Panc1 (cell line): ENCODE measurements around the gene SND1. TPM values are rescaled to one million over a fixed set of nuclear protein-coding genes. Genes with fewer than 3 reads are reported as not detected.
"Not testable (repeated sequence)": the region's sequence is repeated elsewhere in the genome, so short reads cannot be mapped to it uniquely, and the experiment has no call there.

Source experiments
- ATAC-seq: fragments of 200-7000 bp; cut with Tn5 transposase; 2 replicates; pipeline ENCODE4 v1.9.1; 2020; ENCODE audit warnings: mild to moderate bottlenecking, moderate library complexity
- BruUV-seq: library from RNA; stranded (reverse); fragments of 400-500 nt; replicated peaks from 2 replicates; lab custom pipeline; 2021; lab: Mats Ljungman, UMichigan
- CTCF ChIA-PET: fragments of 300-600 bp; sonication (Branson Sonifier 250); formaldehyde crosslinking; loops from one replicate; lab custom pipeline; 2022; ENCODE audit warnings: antibody characterized with exemption; lab: Charles Lee
- POLR2A ChIA-PET: fragments of 300-600 bp; sonication (Branson Sonifier 250); formaldehyde crosslinking; loops from one replicate; lab custom pipeline; 2022; ENCODE audit warnings: antibody characterized with exemption; lab: Charles Lee
- DNase-seq: peaks from one replicate; pipeline ENCODE4 v3.0.0-alpha.2; 2010; ENCODE audit warnings: low read depth, low spot score
- H3K27ac ChIP-seq: 2 replicates; pipeline ENCODE4 v1.5.1; 2011; ENCODE audit warnings: mild to moderate bottlenecking, low read length, inconsistent platforms
- H3K27me3 ChIP-seq: fragments of 200-500 bp; sonication (Bioruptor generic); 2 replicates; pipeline ENCODE4 v1.6.0; 2014; ENCODE audit warnings: low read length, inconsistent platforms; ENCODE audit not compliant: control insufficient read depth, insufficient read depth
- H3K36me3 ChIP-seq: fragments of 200-500 bp; sonication (Bioruptor generic); 2 replicates; pipeline ENCODE4 v1.5.1; 2014; ENCODE audit warnings: inconsistent platforms, mild to moderate bottlenecking, low read length, moderate library complexity; ENCODE audit not compliant: control insufficient read depth, insufficient read depth
- H3K4me1 ChIP-seq: 2 replicates; pipeline ENCODE4 v1.5.1; 2011; ENCODE audit warnings: inconsistent platforms, mild to moderate bottlenecking, low read length, moderate library complexity; ENCODE audit not compliant: control insufficient read depth, insufficient read depth
- H3K4me3 ChIP-seq, 2 experiments: 2 replicates each; pipeline ENCODE4 v1.5.1; 2011 to 2012; ENCODE audit warnings: low read depth in 2 of 2, low read length in 2 of 2, mild to moderate bottlenecking in 2 of 2, inconsistent platforms in 1 of 2, moderate library complexity in 1 of 2
- H3K9me3 ChIP-seq: fragments of 200-500 bp; sonication (Bioruptor generic); 2 replicates; pipeline ENCODE4 v1.5.1; 2014; ENCODE audit warnings: low read depth, mild to moderate bottlenecking, inconsistent platforms, low read length, moderate library complexity; ENCODE audit not compliant: control insufficient read depth, insufficient read depth
- CTCF ChIP-seq: fragments of 450-650 bp; IDR thresholded peaks from 2 replicates; pipeline ENCODE4 v1.5.1; 2017; ENCODE audit warnings: mild to moderate bottlenecking
- POLR2AphosphoS5 ChIP-seq: IDR thresholded peaks from 2 replicates; pipeline ENCODE4 v1.6.1; 2012; ENCODE audit warnings: mild to moderate bottlenecking, low read depth, low read length, moderate library complexity
- REST ChIP-seq, 2 experiments: IDR thresholded peaks; 2 replicates each; pipeline ENCODE4 v1.6.1; 2011 to 2012; ENCODE audit warnings: low read depth in 2 of 2, control low read depth in 1 of 2, low read length in 1 of 2, mild to moderate bottlenecking in 1 of 2, moderate library complexity in 1 of 2; ENCODE audit not compliant: insufficient read depth in 1 of 2
- SIN3A ChIP-seq: IDR thresholded peaks from 2 replicates; pipeline ENCODE4 v1.6.1; 2012; ENCODE audit warnings: low read depth, mild to moderate bottlenecking, low read length, moderate library complexity, borderline replicate concordance; ENCODE audit not compliant: insufficient read depth
- TCF7L2 ChIP-seq: IDR thresholded peaks from 2 replicates; pipeline ENCODE4 v1.6.1; 2011; ENCODE audit warnings: mild to moderate bottlenecking, low read depth, low read length, inconsistent platforms
- in situ Hi-C: cut with HindIII; loops from 2 replicates; pipeline ENCODE4 v1.10.0; 2016; ENCODE audit warnings: low sequenced_read_pairs, low pct_unique_long_range_greater_than_20kb
- intact Hi-C: fragments of 100-400 bp; cut with micrococcal nuclease; formaldehyde crosslinking; loops from one replicate; pipeline ENCODE4 v1.10.0; 2022; ENCODE audit not compliant: unreplicated experiment
- total RNA-seq: library from RNA; stranded (reverse); gene quantifications from one replicate; pipeline ENCODE4 v1.2.1, GENCODE V29; 2021; ENCODE audit not compliant: unreplicated experiment

The SND1 gene
- total RNA-seq, 1 experiment from 2014 or later, result 176 TPM

GRCh38 chr7:127962589-127963361, 310.8 kb downstream of the SND1 start:
- no peak for TF ChIP-seq CTCF
- TF ChIP-seq REST (IDR thresholded peaks at IDR 0.05; ENCODE audit: insufficient read depth in 1 of 2, low read depth in 2 of 2, low read length in 1 of 2), result no peak
- no peak for TF ChIP-seq POLR2AphosphoS5
- no peak for TF ChIP-seq TCF7L2
- TF ChIP-seq SIN3A, result no peak
- POLR2A ChIA-PET, result no interaction called here

GRCh38 chr7:127963850-127964249, 311.9 kb downstream of the SND1 start:
- H3K9me3 ChIP-seq, H3K4me1 ChIP-seq, H3K36me3 ChIP-seq, H3K27me3 ChIP-seq, in situ Hi-C loops, H3K4me3 ChIP-seq, DNase-seq, BruUV-seq, ATAC-seq, CTCF ChIA-PET, H3K27ac ChIP-seq, intact Hi-C loops: not testable (repeated sequence)
- POLR2A ChIA-PET, result interaction anchor here (0.8 kb wide), 1 partner anchor 252 kb away, joined by 3 read pairs; no protein-coding TSS in a partner anchor

More at GRCh38 chr7:127962589-127963361, 310.8 kb downstream of the SND1 start:
- H3K9me3 ChIP-seq, result no peaks in the 10 kb centered on the region
- no peaks in the 10 kb centered on the region for H3K27me3 ChIP-seq
- H3K36me3 ChIP-seq, result no peaks in the 10 kb centered on the region
- H3K4me3 ChIP-seq, result no peak overlapping the region
- ATAC-seq, result no peak
- BruUV-seq, result no TSS peak
- DNase-seq, result no peak
- no peak overlapping the region for H3K27ac ChIP-seq
- in situ Hi-C loops (no loop called here), intact Hi-C loops (no loop called here)
- CTCF ChIA-PET, result no interaction called here
- no peaks in the 10 kb centered on the region for H3K4me1 ChIP-seq

GRCh38 chr7:127967281-127967680, 315.3 kb downstream of the SND1 start:
- intact Hi-C loops (no loop called here), in situ Hi-C loops (no loop called here)
- no peak overlapping the region for H3K4me3 ChIP-seq
- TF ChIP-seq REST (IDR thresholded peaks at IDR 0.05; ENCODE audit: insufficient read depth in 1 of 2, low read depth in 2 of 2, low read length in 1 of 2) (no peak), POLR2AphosphoS5 (no peak), TCF7L2 (no peak), CTCF (no peak), SIN3A (no peak)
- POLR2A ChIA-PET, result no interaction called here
- DNase-seq (no peak), ATAC-seq (no peak)
- no peak overlapping the region for H3K27ac ChIP-seq
- H3K9me3 ChIP-seq, result no peaks in the 10 kb centered on the region
- H3K36me3 ChIP-seq, result no peaks in the 10 kb centered on the region
- CTCF ChIA-PET, result no interaction called here
- H3K27me3 ChIP-seq, result no peaks in the 10 kb centered on the region
- BruUV-seq, result no TSS peak
- no peaks in the 10 kb centered on the region for H3K4me1 ChIP-seq
